ENCODE measurements around the gene SLC22A12.
A peak's percentile ranks its signal among the peaks of the same experiment; 100 is the strongest.

Gene SLC22A12

DNA sequence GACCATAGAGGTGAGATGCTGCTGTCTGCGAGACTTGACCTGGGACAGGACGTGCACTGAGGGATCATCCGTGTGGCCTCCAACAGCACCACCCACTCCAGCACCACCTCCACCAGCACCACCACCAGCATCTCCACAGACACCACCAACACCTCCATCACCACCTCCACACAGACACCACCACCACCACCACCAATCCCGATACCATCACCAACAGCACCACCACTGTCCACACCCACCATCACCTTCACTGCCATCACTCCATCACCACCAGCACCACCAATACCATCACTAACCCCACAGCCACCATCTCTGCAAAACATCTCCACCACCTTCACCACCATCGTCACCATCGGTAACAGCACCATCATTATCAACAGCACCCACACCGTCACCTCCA, 26.6 kb upstream of the SLC22A12 start:
- no peak for FAIRE-seq

DNA sequence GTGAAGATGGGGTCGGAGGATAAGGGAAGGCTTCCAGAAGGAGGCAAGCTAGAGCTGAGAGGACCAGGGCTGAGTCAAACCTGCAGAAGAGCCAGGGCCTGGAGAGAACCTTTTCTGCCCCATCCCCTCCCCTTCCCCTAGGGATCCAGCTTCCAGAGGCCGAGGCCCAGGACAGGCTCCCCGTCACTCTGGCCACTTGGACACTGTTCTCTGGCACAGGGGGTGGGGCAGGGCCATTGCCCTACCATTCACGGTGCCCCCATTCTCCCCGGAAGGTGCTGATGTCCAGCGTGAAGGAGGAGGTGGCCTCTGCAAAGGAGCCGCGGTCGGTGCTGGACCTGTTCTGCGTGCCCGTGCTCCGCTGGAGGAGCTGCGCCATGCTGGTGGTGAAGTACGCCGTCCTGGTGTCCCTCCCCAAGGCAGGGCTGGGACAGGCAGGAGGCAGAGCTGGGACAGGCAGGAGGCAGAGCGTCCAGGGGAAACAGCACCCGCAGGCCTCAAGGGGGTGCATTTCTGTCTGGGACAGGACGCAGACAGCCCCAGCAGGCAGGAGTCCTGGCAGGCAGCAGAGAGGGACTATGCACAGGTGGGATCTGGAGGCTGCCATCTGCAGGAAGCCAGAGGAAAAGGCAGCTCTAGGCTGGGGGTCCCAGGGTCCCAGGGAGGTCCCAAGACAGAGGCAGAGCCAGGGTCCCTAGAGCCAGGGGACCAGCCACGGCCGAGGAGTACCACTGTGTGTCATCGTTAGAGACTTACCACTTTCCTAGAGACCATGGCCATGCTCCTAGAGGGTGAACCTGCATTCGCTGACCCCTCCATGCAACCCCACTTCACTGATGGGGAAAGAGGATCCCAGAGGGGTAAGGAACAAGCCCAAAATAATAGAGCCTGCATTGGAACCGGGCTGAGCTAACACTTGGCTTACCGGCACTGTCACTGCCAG, 25.8 kb upstream of the SLC22A12 start:
- no peak for FAIRE-seq

DNA sequence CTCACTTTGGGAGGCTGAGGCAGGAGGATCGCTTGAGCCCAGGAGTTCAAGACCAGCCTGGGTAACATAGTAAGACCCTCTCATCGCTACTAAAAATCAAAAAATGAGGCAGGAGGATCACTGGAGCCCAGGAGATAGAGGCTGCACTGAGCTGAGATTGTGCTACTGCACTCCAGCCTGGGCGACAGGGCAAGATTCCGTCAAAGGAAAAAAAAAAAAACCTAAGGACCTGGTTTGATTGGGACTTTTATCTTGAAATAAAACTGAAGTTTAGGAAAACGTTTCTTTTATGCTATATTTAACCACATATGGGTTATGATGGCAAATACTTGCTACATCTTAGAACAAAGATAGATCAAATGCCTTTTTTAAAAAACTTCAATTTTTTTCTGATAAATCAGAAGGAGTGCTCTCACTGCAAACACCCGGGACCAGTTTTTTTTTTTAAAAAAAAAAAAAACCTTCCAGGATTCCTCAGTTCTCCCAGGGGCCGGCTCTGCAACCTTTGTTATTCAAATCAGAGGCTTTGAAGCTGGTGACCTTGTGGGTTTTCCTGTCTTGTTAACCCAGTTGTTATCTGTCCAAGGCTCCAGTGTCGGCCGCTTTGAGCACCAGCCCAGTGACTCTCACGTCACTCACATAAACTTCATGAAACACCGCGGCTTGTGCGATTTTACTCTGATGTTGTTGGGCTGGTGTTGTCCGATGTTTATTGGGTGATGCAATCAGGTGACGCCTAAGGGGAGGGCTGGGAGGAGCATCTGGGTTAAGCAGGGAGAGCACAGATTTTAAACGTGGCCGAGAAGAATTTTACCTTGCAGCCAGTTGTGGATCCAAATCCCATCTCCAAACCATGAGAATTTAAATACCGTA, 24.7 kb upstream of the SLC22A12 start:
- FAIRE-seq = peak; percentile 96

- no peak for FAIRE-seq
Measured at GRCh38 chr11:64566915-64567891, 23.8 kb upstream of the SLC22A12 start.

DNA sequence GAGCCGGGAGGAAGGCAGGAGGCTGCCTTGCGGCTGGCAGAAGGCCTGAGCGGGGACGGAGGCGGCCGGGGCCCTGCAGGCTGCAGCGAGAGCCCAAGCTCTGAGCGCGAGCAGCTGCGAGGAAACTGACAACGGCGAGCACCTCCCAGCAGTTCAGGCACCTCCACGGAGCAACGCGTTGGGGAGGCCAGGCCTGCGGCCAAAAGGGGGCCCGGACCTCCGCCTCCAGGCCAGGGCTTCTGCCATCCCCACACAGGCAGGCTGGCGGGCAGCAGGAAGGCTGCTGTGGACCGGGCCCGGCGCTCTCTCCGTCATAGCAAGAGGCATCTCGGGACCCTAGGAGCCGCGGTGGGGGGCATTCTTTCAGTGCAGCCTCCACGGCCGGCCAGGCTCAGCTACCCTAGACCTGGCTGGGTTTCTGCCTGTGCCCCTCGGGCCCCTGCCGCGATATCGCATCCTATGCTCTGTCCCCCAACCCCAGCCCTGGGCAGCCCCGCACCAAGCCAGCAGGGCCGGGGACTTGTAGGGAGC, 22.9 kb upstream of the SLC22A12 start:
- FAIRE-seq = no peak

GRCh38 chr11:64568584-64569140, 22.4 kb upstream of the SLC22A12 start:
- FAIRE-seq = no peak

DNA sequence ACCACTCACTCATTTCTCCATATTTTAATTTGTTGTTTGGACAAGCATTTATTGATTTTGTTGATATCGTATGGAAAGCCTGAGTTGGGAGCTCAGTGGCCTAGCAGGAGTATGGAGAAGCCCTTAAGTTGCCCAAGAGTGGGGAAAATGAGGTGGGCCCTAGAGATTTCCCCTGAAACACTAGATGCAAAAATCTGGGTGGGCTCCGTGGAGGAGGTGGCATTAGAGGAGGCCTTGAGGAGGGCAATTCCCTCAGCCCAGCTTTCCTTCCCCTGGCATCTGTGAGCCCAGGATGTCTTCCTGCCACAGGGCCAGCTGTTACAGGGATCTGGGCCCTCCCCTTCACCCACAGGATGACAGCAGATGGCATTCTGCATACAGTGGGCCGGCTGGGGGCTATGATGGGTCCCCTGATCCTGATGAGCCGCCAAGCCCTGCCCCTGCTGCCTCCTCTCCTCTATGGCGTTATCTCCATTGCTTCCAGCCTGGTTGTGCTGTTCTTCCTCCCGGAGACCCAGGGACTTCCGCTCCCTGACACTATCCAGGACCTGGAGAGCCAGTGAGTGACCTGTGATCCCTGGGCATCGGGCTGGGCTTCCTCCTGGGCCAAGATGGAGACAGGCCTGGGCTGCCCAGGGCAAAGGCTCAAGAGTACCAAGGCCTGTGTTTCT, 21.6 kb upstream of the SLC22A12 start:
- FAIRE-seq = no peak

DNA sequence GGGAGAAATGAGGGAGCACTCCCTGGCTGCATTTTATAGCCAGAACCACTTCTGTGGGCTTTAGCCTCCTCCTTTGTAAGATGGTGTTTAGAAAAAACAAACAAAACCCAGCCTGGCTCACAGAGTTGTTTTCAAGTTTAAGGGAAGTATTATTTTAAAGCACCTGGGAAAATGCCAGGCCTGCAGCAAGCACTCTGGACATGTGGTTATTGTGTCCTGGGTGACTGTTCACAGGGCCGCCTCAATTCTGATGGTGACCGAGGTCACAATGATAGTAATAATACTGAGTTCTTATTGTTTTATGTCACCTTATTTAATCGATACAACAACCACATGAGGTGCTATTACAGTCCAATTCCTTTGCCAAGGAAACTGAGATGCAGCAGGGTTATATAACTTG, 20.7 kb upstream of the SLC22A12 start:
- no peak for FAIRE-seq

DNA sequence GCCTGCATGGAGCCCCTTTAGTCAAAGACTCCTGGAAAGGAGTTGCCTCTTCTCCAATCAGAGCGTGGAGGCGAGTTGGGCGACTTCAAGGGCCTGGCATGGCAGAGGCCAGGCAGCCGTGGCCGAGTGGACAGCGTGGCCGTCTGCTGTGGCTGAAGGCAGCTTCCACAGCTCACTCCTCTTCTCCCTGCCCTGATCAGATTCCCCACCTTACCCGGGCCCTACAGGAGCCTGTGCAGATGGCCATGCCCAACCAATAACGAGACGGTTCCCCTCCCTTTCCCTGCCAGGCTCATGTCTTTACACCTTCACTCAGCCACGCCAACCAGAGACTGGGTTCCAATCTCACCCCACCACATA, 20.0 kb upstream of the SLC22A12 start:
- no peak for FAIRE-seq

GRCh38 chr11:64571410-64572091, 19.5 kb upstream of the SLC22A12 start:
- FAIRE-seq = no peak

GRCh38 chr11:64572143-64572542, 18.9 kb upstream of the SLC22A12 start:
- FAIRE-seq = no peak

- no peak for FAIRE-seq
Measured at GRCh38 chr11:64577202-64577601, 13.8 kb upstream of the SLC22A12 start.

GRCh38 chr11:64580412-64580811, 10.6 kb upstream of the SLC22A12 start:
- FAIRE-seq = no peak

DNA sequence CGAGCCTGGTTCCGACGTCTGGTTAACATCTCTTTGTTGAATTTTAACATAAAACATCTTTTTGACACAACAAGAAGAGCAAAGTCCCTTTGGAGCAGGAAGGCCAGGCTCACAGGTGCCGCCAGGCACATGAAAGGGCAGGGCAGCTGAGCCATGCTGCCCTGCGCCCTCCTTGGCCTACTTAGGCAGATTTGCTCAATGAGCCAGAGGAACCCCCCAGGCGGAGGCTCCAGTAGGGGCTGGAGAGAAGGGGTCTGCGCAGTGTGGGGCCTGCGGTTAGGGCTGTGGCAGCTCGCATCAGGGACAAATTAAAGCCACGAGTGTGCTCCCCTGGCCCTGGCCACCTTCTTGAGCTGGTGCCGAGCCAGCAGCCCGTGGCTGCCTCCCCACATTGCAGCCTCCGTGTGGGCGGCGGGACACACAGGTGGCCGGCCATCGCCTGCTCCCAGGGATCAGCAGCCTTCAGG, 9.9 kb upstream of the SLC22A12 start:
- no peak for FAIRE-seq

DNA sequence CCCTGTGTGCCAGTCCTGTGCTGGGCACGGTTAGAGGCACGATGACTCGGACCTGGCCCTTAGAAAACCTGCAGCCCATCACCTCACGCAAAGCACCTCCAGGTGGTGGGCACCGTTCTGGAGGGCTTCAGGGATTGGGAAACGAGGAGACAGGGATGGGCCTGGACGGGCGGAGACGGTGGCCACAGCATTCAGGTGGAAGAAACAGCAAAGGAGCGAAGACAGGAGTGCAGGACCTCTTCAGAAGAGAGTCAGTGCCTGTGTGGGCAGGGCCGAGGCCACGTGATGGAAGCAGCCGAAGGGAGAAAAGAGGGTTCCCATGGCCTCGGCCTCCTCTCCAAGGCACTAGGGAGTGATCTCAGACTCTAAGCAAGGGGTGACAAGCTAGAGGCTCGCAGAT, 8.1 kb upstream of the SLC22A12 start:
- no peak for FAIRE-seq

DNA sequence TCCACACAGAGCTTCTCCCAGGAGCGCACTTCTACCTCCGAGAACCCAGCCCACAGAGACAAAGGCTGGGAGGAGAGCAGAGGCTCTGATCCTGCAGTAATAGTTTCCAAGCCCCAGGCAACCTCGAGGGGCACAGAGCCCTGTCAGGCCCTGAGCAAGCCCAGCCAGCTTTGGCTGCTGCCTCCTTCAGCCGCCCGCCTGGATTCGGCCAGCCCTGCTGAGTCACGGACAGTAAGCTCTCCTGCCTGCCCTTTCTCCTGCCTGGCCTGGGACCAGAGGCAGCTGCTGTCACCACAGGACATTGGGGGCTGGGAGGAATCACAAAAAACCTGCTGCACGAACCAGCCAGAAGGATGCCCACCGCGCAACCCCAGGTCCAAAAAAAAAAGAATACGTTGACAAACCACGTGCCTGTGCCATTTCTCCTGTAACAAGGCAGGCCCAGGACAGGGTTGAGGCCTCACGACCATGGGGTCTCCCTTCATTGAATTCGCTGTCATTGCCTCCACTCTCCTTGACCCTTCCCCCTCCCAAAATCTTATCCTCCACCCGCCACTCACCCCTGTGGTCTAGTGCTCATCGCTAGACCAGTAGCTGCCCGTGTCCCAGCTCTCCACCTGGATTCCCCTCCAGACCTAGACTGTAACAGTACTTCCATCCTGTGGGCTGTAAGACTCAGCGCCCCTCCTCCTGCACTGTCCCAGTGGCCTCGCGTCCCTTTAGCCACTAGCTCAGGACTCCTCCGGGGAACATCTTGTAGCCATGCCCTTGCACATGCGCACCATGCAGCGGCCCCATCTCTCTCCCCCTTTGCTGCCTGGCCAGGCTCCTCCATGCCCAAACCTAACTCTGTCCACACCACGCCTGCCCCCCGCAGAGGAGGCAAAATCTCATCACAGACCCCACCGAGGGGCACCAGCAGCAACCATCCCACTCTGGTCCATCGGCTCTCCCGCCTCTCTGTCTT, 7.4 kb upstream of the SLC22A12 start:
- FAIRE-seq = no peak

- FAIRE-seq = no peak
Measured at GRCh38 chr11:64585150-64585549, 5.9 kb upstream of the SLC22A12 start.

- FAIRE-seq = no peak
Measured at GRCh38 chr11:64586366-64586765, 4.7 kb upstream of the SLC22A12 start.

DNA sequence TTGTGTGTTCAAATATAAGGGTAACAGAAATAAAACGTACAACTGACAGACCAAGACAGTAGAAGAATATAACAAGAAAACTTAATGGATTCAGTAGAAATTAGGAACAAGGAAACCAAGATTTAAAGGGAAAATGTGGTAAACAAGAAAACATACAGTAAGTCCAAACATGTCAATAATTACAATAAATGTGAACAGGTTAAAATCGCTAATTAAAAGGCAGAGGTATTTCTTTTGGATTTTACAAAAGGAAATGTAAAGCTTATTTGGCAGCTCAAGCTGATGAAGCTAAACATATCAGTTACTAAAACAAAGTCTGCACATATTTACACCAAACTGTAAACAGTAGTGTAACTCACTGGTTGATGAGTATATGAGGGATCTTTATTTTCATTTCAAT, 2.3 kb upstream of the SLC22A12 start:
- FAIRE-seq = no peak
